ENCODE measurements around the gene XG. TPM values are rescaled to one million over a fixed set of nuclear protein-coding genes. Genes with fewer than 3 reads are reported as not detected.
"Not testable (repeated sequence)": the region's sequence is repeated elsewhere in the genome, so short reads cannot be mapped to it uniquely, and the experiment has no call there.

XG gene, protein sequence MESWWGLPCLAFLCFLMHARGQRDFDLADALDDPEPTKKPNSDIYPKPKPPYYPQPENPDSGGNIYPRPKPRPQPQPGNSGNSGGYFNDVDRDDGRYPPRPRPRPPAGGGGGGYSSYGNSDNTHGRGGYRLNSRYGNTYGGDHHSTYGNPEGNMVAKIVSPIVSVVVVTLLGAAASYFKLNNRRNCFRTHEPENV
- 1 to 10 TPM in 3 of 4 donors, under 1 TPM in 1; 0.79 to 1.6 (median 1.0) TPM for total RNA-seq
- polyA plus RNA-seq: 0.43 TPM
- long read RNA-seq, donor 1, partial matches to known transcripts: 0 of 1 reads
- long read RNA-seq, donor 1, other reads (novel, unspliced or antisense): 1 of 1 reads
- long read RNA-seq, donor 2: 0 reads
- long read RNA-seq, donor 3, partial matches to known transcripts: 0 of 4 reads
- long read RNA-seq, donor 3, other reads (novel, unspliced or antisense): 1 of 4 reads
- long read RNA-seq, donor 4, partial matches to known transcripts: 0 of 2 reads
- long read RNA-seq, donor 4, other reads (novel, unspliced or antisense): 0 of 2 reads

GRCh38 chrX:2751874-2752300 lies at the start of gene XG:
XG (plus strand) TSS chrX:2752040; CDS start chrX:2752275, 235 bp downstream.
- H3K4me3 ChIP-seq (ENCODE audit: low read length); H3K9me3 ChIP-seq (ENCODE audit: control insufficient read depth, low read length); H3K27ac ChIP-seq (ENCODE audit: low read length); H3K27me3 ChIP-seq (ENCODE audit: control insufficient read depth, insufficient read depth); H3K4me1 ChIP-seq (ENCODE audit: control insufficient read depth, insufficient read depth, low read length); intact Hi-C loops (cut with DNase I): not testable (repeated sequence)
- peak in 1 of 3 donors; percentile 60 for DNase-seq
- WGBS: 68% methylated on average over 11 of the region's 11 CpGs
- ATAC-seq: peak; percentile 44 to 65

GRCh38 chrX:2703991-2704369 lies 47.9 kb upstream of the XG start:
- Histone ChIP-seq H3K4me1 (ENCODE audit: control insufficient read depth, insufficient read depth, low read length) (peaks cover 62% of the 10 kb centered on the region), H3K27me3 (ENCODE audit: control insufficient read depth, insufficient read depth) (no peaks in the 10 kb centered on the region), H3K27ac (ENCODE audit: low read length) (peak overlapping the region; percentile 97), H3K4me3 (ENCODE audit: low read length) (no peak overlapping the region), H3K9me3 (ENCODE audit: control insufficient read depth, low read length) (no peaks in the 10 kb centered on the region)
- WGBS: 35% methylated on average over 14 of the region's 14 CpGs
- intact Hi-C loops (cut with DNase I): no loop called here
- DNase-seq (peak in 1 of 3 donors; percentile 62), ATAC-seq (peak; percentile 58 to 74)

DNA sequence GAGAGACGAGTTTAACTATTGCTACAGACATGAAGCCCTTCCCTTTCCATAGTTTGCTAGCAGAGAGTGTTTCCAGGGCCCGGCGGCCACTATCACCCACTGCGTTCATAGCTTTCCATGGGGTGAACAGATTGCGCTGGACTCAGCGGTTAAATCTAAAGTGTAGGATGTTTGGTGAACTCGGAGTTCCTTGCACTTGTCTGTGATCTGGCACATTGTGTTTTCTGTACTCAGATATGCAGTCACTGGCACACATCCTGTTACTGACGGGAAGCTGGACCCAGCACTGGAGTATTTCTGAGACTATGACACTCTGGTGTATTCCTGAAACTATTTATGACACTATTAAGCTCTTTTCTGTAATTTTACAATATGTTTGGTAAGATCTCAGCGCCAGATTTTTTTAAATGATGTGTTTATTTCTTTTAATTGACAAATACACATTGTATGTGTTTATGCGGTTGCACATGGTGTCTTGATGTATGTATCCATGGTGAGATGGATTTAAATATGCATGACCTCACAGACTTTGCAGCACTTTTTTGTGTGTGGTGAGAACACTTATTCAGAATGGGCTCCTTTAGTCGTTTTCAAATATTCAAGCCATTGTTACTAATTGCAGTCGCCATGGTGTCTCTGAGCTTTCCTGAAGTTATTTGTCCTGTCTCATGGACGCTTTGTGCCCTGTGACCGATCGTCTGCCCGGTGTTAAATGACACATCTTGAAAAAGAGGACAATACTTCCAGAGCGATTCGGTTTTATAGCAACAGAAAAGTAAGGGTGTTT lies 46.6 kb upstream of the XG start:
- Histone ChIP-seq H3K4me3 (ENCODE audit: low read length) (no peak overlapping the region), H3K4me1 (ENCODE audit: control insufficient read depth, insufficient read depth, low read length) (peaks cover 68% of the 10 kb centered on the region), H3K27ac (ENCODE audit: low read length) (peak overlapping the region; percentile 97), H3K9me3 (ENCODE audit: control insufficient read depth, low read length) (no peaks in the 10 kb centered on the region), H3K27me3 (ENCODE audit: control insufficient read depth, insufficient read depth) (no peaks in the 10 kb centered on the region)
- WGBS: 43% methylated on average over 18 of the region's 18 CpGs
- peak; percentile 80 to 82 for ATAC-seq
- intact Hi-C loops (cut with DNase I): no loop called here
- peak in 2 of 3 donors; percentile 31 to 80 for DNase-seq

GRCh38 chrX:2707334-2707760 lies 44.5 kb upstream of the XG start:
- Histone ChIP-seq H3K4me3 (ENCODE audit: low read length) (no peak overlapping the region), H3K4me1 (ENCODE audit: control insufficient read depth, insufficient read depth, low read length) (peaks cover 56% of the 10 kb centered on the region), H3K27ac (ENCODE audit: low read length) (peak overlapping the region; percentile 79), H3K27me3 (ENCODE audit: control insufficient read depth, insufficient read depth) (no peaks in the 10 kb centered on the region), H3K9me3 (ENCODE audit: control insufficient read depth, low read length) (no peaks in the 10 kb centered on the region)
- DNase-seq: peak in 2 of 3 donors; percentile 40 to 64
- ATAC-seq: peak; percentile 18 to 23
- intact Hi-C loops (cut with DNase I): no loop called here
- WGBS: 15% methylated on average over 12 of the region's 12 CpGs

DNA sequence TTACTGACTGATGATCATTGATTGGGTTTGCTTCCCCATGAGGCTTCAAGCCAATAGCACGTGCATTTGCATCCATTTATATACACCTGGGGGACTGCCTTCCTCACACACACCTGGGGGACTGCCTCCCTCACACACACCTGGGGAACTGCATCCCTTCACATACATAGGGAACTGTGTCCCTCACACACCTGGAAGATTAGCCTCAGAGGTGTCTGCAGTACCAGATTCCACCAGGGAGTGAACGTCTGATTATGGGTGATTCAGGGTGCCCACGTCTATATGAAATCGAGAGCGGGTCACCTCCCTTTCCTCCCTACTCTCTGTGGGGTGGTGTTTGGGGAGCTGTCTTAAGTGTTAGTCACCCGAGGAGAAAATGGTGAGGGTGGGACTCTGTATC lies 43.8 kb upstream of the XG start:
- no peak for DNase-seq
- H3K9me3 ChIP-seq (ENCODE audit: control insufficient read depth, low read length): no peaks in the 10 kb centered on the region
- H3K27me3 ChIP-seq (ENCODE audit: control insufficient read depth, insufficient read depth): no peaks in the 10 kb centered on the region
- ATAC-seq: no peak
- 64% methylated on average over 6 of the region's 6 CpGs for WGBS
- H3K4me3 ChIP-seq (ENCODE audit: low read length): no peak overlapping the region
- H3K27ac ChIP-seq (ENCODE audit: low read length): peak overlapping the region; percentile 79
- H3K4me1 ChIP-seq (ENCODE audit: control insufficient read depth, insufficient read depth, low read length): peaks cover 54% of the 10 kb centered on the region
- intact Hi-C loops (cut with DNase I): no loop called here

GRCh38 chrX:2708592-2709188 lies 43.1 kb upstream of the XG start:
- intact Hi-C loops (cut with DNase I): no loop called here
- ATAC-seq (no peak), DNase-seq (no peak)
- H3K4me3 ChIP-seq (ENCODE audit: low read length): no peak overlapping the region
- H3K9me3 ChIP-seq (ENCODE audit: control insufficient read depth, low read length): no peaks in the 10 kb centered on the region
- peak overlapping the region; percentile 79 for H3K27ac ChIP-seq (ENCODE audit: low read length)
- H3K4me1 ChIP-seq (ENCODE audit: control insufficient read depth, insufficient read depth, low read length): peaks cover 48% of the 10 kb centered on the region
- 71% methylated on average over 10 of the region's 10 CpGs for WGBS
- no peaks in the 10 kb centered on the region for H3K27me3 ChIP-seq (ENCODE audit: control insufficient read depth, insufficient read depth)

DNA sequence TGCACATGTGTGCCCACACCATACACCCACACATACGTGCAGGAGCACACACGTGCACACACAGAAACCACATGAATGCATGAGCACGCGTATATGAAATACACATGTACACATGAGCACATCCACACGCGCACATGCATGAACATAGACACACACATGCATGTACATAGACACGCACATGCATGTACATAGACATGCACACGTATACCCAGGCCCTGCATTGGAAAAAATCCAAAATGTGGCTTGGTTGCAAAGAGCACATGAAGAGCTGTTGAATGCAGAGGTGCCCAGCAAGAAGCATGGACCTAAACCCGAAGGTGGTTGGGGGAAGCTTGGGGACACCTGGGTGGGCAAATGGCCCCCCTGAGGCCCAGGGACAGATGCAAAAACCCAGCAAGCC lies 42.3 kb upstream of the XG start:
- Histone ChIP-seq H3K9me3 (ENCODE audit: control insufficient read depth, low read length) (no peaks in the 10 kb centered on the region), H3K4me1 (ENCODE audit: control insufficient read depth, insufficient read depth, low read length) (peaks cover 41% of the 10 kb centered on the region), H3K4me3 (ENCODE audit: low read length) (peak overlapping the region; percentile 2), H3K27me3 (ENCODE audit: control insufficient read depth, insufficient read depth) (no peaks in the 10 kb centered on the region), H3K27ac (ENCODE audit: low read length) (no peak overlapping the region)
- intact Hi-C loops (cut with DNase I): no loop called here
- ATAC-seq (no peak), DNase-seq (no peak)
- 81% methylated on average over 9 of the region's 9 CpGs for WGBS

- peaks cover 36% of the 10 kb centered on the region for H3K4me1 ChIP-seq (ENCODE audit: control insufficient read depth, insufficient read depth, low read length)
- DNase-seq: peak in 2 of 3 donors; percentile 26 to 52
- WGBS: 29% methylated on average over 15 of the region's 15 CpGs
These were observed 41.6 kb upstream of the XG start for GRCh38 chrX:2710041-2710840.

DNA sequence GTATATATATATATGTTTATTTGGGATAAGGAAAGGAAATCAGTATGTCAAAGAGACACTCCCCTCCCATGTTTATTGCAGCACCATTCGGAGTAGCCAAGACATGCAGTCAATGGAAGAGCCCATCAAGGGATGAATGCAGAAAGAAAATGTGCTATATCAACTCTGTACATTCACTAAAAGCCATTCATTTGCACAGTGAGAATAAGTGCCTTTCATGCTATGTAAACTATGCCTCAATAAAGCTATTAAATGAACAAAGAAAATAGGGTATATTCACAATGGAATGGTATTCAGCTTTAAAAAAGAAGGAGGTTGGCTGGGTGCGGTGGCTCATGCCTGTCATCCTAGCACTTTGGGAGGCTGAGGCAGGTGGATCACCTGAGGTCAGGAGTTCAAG lies 40.4 kb upstream of the XG start:
- Histone ChIP-seq H3K4me1 (ENCODE audit: control insufficient read depth, insufficient read depth, low read length) (peaks cover 30% of the 10 kb centered on the region), H3K9me3 (ENCODE audit: control insufficient read depth, low read length) (no peaks in the 10 kb centered on the region), H3K27ac (ENCODE audit: low read length) (no peak overlapping the region), H3K27me3 (ENCODE audit: control insufficient read depth, insufficient read depth) (no peaks in the 10 kb centered on the region), H3K4me3 (ENCODE audit: low read length) (no peak overlapping the region)
- DNase-seq (no peak), ATAC-seq (no peak)
- intact Hi-C loops (cut with DNase I): no loop called here
- WGBS: 96% methylated on average over 2 of the region's 2 CpGs

More at GRCh38 chrX:2710041-2710840, 41.6 kb upstream of the XG start:
- intact Hi-C loops (cut with DNase I): no loop called here
- H3K9me3 ChIP-seq (ENCODE audit: control insufficient read depth, low read length): no peaks in the 10 kb centered on the region
- no peaks in the 10 kb centered on the region for H3K27me3 ChIP-seq (ENCODE audit: control insufficient read depth, insufficient read depth)
- H3K27ac ChIP-seq (ENCODE audit: low read length): peak overlapping the region; percentile 71
- peak; percentile 35 to 74 for ATAC-seq
- peak overlapping the region; percentile 2 for H3K4me3 ChIP-seq (ENCODE audit: low read length)

GRCh38 chrX:2712428-2712827 lies 39.4 kb upstream of the XG start:
- peaks cover 26% of the 10 kb centered on the region for H3K4me1 ChIP-seq (ENCODE audit: control insufficient read depth, insufficient read depth, low read length)
- WGBS: 89% methylated on average over 9 of the region's 9 CpGs

More at GRCh38 chrX:2712428-2712827, 39.4 kb upstream of the XG start:
- Histone ChIP-seq H3K27me3 (ENCODE audit: control insufficient read depth, insufficient read depth) (no peaks in the 10 kb centered on the region), H3K4me3 (ENCODE audit: low read length) (no peak overlapping the region), H3K9me3 (ENCODE audit: control insufficient read depth, low read length) (no peaks in the 10 kb centered on the region), H3K27ac (ENCODE audit: low read length) (no peak overlapping the region)
- no peak for ATAC-seq
- intact Hi-C loops (cut with DNase I): no loop called here
- no peak for DNase-seq

Data from right cardiac atrium (tissue), 5 donors.